ENCODE results near the gene SYNGR2. TPM values are rescaled to one million over a fixed set of nuclear protein-coding genes. Genes with fewer than 3 reads are reported as not detected.

Gene SYNGR2
- total and polyA plus RNA-seq, 9 of the 15 experiments (the other 6 are each of a cell fraction or from before 2014, with no cell fraction given) = 1.4 to 173 (median 87.8) TPM

GRCh38 chr17:78176548-78177025 lies 8.2 kb downstream of the SYNGR2 start (continued):
- TF ChIP-seq TFAP4 (CRISPR knock-in tag; IDR thresholded peaks at IDR 0.05; ENCODE audit: borderline replicate concordance) = peak; percentile 71; the same call in 1 of the 2 replicates
- peak in 1 of 2 experiments; percentile 55; a peak in 2 of 4 replicates for TF ChIP-seq MAZ (CRISPR knock-in tag; conservative IDR thresholded peaks at IDR 0.05 in 1 of 2, IDR thresholded peaks at IDR 0.05 in 1 of 2)
- no peak for TF ChIP-seq ZNF212 (CRISPR knock-in tag; IDR thresholded peaks at IDR 0.05)
- no peak for TF ChIP-seq GTF2E2 (tag; IDR thresholded peaks at IDR 0.05)
- TF ChIP-seq OTX1 (CRISPR knock-in tag; IDR thresholded peaks at IDR 0.05) = no peak
- TF ChIP-seq SMAD1 (IDR thresholded peaks at IDR 0.05; ENCODE audit: low read depth, low read length, partially characterized antibody) = no peak
- no peak for TF ChIP-seq PCBP2 (IDR thresholded peaks at IDR 0.05; ENCODE audit: low read depth, low read length, poor library complexity, severe bottlenecking)
- no peak for TF ChIP-seq E2F8 (IDR thresholded peaks at IDR 0.05; ENCODE audit: low read depth, partially characterized antibody)
- TF ChIP-seq IRF1 (CRISPR knock-in tag; IDR thresholded peaks at IDR 0.05; ENCODE audit: borderline replicate concordance) = no peak
- no peak for TF ChIP-seq ZFX (CRISPR knock-in tag; IDR thresholded peaks at IDR 0.05)
- no peak for TF ChIP-seq MAFF (IDR thresholded peaks at IDR 0.05; ENCODE audit: low read length)
- TF ChIP-seq MYC (IDR thresholded peaks at IDR 0.05; ENCODE audit: low read depth, low read length) = peak; percentile 66; the same call in 1 of the 2 replicates
- no peak for TF ChIP-seq MYC (CRISPR knock-in tag; IDR thresholded peaks at IDR 0.05; ENCODE audit: borderline replicate concordance, low read depth)
- no peak for TF ChIP-seq CHD1 (IDR thresholded peaks at IDR 0.05; ENCODE audit: low read length)
- no peak for TF ChIP-seq TAF15 (IDR thresholded peaks at IDR 0.05; ENCODE audit: low read depth, low read length)
- no peak for TF ChIP-seq USF1 (CRISPR knock-in tag; IDR thresholded peaks at IDR 0.05)
- TF ChIP-seq ZNF780A (CRISPR knock-in tag; IDR thresholded peaks at IDR 0.05) = no peak
- TF ChIP-seq PTBP1 (IDR thresholded peaks at IDR 0.05; ENCODE audit: low read depth, low read length) = peak; percentile 28; the same call in 1 of the 2 replicates
- TF ChIP-seq PHF20 (IDR thresholded peaks at IDR 0.05; ENCODE audit: partially characterized antibody) = peak; percentile 38
- peak; percentile 69 for TF ChIP-seq BHLHE40 (IDR thresholded peaks at IDR 0.05; ENCODE audit: low read length)
- no peak for TF ChIP-seq EZH2 (IDR thresholded peaks at IDR 0.05; ENCODE audit: borderline replicate concordance, low read depth, low read length)
- TF ChIP-seq CAMTA2 (CRISPR knock-in tag; conservative IDR thresholded peaks at IDR 0.05) = no peak

All from K562 (cell line).